HG02642 (cell line): ENCODE results near the gene DUS2.

Experiments used
- ATAC-seq: cut with Tn5 transposase; IDR thresholded peaks from one replicate; pipeline ENCODE4 v1.9.1; 2021; ENCODE audit warnings: mild to moderate bottlenecking; ENCODE audit not compliant: unreplicated experiment, poor library complexity

The DUS2 gene

DNA sequence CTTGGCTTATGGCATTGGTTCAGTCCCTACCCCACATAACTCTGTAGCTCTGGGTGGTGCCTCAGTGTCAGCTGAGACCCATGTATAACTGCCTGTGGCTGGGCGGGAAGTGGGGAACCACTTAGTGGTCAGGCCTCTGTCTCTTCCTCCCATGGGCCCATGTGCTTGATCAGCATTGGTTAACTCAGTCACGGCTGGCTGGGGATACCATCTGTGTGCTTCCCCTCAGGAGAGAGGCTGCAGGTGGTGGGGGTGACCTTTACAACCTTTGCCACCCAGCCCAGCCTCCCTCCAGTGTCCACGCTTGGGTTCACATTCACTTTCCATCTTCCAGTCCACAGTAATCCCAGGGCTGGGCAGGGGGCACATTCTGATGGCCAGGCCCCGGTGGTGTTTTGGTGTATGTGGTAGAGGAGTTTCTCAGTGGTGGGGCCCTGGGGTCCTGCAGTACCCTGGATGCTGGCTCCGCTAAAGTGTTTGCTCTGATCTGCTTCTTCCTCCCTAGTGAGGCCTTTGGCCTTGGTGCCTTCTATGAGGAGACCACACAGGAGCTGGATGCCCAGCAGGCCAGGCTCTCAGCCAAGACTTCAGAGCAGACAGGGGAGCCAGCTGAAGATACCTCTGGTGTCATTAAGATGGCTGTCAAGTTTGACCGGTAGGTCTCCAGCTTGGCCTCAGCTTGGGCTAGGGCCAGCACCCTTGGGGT, 51.9 kb downstream of the DUS2 start:
- ATAC-seq: peak; percentile 73

DNA sequence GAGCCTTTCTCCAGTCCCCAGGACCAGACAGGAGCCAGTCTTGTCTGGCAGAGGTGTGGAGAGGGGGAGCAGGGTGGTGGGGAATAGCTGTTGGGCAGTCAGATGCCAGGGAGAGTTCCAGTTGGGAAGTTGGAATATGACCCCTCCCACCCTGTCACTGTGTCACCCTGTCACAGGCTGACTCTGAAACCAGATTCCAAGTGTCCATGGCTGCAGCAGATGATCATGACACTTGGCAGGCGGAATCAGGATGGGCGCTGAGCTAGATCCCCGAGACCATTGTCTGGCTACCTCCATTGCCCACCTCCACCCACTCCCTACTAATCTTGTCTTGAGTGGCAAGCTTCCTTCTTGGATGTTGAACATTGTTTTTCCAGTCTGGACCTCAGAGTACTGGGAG, 52.9 kb downstream of the DUS2 start:
- ATAC-seq: no peak

DNA sequence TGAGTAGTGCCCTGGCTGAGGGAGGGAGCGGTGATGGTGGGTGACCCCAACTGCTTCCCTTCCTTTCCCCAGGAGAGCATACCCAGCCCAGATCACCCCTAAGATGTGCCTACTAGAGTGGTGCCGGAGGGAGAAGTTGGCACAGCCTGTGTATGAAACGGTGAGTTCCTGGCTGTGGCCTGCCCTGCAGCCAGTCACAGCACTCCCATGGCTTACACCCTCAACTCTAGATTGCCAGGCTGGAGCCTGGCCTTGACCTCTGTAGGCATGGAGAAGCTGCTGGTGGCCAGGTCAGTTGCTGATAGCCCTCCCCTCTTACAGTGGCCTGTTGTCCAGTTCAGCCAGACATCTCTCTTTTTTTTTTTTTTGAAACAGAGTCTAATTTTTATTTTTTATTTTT, 53.5 kb downstream of the DUS2 start:
- no peak for ATAC-seq

DNA sequence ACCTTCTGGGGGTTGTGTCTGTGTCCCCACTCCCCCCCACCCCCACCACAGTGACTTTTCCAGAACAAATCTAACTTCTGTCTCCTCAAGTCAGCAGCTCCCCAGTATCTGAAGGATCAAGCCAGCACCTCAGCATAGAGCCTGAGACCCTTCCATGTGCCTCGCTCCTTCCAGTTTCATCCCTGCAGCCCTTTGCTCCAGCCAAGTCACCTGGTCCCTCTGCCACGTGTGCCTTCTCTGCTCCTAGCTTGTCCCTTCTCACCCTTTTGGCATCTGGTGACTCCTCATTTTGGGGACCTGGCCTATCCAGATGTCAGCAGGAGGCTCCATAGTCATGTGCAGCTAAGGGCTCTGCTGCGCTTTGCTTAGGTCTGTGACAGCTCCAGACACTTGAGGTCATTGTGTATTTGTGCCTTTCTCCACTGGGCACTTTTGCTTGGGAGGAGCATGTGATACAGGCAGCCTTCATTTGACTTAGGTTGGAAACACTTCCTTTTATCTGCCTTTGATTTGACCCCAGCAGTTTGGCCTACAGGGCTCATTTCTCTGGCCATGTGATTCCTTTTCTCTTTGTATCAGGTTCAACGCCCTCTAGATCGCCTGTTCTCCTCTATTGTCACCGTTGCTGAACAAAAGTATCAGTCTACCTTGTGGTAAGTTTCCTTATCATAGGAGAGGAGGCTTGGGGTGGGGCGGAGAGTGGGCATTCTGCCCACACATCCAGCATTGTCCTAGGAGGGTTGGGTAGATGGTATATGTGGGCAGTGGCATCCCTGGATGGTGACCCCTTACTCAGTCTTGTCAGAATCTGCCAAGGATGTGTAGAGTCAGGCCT, 55.0 kb downstream of the DUS2 start:
- ATAC-seq: no peak

DNA sequence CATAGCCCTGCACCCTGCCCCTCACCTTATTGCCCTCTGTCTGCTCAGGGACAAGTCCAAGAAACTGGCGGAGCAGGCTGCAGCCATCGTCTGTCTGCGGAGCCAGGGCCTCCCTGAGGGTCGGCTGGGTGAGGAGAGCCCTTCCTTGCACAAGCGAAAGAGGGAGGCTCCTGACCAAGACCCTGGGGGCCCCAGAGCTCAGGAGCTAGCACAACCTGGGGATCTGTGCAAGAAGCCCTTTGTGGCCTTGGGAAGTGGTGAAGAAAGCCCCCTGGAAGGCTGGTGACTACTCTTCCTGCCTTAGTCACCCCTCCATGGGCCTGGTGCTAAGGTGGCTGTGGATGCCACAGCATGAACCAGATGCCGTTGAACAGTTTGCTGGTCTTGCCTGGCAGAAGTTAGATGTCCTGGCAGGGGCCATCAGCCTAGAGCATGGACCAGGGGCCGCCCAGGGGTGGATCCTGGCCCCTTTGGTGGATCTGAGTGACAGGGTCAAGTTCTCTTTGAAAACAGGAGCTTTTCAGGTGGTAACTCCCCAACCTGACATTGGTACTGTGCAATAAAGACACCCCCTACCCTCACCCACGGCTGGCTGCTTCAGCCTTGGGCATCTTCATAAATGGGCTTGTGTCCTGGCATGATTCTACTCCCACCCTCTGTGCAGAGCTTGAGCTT, 55.8 kb downstream of the DUS2 start:
- no peak for ATAC-seq

DNA sequence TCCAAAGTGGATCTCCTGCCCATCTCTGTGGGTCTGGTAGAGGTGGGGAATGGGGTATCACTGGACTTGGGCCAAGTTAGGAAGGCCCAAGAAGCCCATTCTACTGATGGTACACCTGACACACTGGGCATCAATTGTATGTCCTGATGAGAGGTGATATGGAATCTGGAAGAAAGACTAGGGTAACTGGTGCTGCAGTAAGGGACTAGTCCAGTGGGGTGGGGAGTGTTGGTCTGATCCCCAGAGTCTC, 56.2 kb downstream of the DUS2 start:
- ATAC-seq: no peak

DNA sequence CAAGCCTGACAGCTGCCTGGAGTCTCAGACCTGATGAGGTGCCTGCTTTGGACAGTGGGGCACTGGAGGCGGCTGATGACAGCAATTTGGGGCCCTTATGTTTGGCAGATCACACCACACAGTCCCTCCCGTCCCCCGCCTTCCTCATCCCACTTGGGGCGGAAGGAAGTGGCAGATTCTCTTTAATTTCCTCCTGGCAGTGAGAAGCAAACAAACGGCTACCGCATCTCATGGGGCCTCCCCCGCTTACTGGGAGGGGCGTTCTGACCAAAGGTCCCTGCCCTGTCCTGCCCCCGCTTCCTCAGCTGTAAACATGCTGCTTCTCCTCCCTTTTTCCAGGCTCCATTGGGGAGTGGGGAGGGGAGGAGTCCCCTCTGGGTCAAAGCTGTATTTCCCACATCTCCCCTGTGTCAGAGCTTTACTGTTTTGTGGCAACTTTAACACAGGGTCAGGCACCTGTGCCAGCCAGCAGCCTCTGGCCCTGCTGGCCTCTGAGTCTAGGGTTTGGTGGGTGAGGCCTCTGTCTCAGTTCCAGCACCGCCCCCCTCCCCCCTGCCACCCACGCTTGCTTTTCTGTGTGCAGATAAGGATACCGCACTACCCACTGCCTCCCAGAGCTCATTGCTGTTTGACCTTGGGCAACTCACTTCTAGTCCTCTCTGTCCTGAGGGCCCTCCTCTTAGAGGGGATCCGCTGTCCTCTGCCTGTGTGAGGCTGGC, 56.7 kb downstream of the DUS2 start:
- no peak for ATAC-seq

DNA sequence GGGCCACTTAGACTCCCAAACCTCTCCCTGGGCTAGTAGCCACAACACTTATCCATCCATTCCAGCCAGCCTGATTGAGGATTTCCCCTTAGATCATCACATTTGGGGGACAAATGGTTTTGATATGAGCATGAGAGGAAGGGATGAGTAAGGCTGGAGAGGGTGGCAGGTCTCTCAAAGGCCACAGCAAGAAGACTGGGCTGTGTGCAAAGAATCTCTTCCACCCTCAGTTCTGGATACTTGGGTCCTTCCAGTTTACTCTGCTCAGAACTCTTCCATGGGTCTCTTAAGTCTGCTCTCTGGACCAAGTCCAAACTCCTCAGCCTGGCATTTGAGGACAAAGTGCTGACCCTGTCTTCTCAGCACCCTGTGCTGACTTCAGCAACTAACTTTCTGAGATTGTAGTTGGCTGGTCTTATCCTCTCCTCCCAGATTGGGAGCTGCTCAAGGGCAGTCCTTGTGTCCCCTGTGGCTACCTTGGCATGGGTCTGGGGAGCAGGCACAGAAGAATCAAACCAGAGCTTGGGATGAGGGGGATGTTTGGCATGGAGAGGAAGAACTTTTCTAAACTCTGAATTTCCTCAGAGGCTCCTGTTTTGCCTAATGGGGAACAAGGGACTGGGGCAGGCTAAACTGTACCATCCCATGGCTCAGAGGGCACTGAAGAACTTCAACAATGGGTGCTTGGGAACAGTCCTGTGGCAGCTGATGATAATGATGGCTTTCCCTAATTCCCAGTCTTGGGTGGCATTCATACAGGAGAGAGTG, 59.0 kb downstream of the DUS2 start:
- no peak for ATAC-seq

DNA sequence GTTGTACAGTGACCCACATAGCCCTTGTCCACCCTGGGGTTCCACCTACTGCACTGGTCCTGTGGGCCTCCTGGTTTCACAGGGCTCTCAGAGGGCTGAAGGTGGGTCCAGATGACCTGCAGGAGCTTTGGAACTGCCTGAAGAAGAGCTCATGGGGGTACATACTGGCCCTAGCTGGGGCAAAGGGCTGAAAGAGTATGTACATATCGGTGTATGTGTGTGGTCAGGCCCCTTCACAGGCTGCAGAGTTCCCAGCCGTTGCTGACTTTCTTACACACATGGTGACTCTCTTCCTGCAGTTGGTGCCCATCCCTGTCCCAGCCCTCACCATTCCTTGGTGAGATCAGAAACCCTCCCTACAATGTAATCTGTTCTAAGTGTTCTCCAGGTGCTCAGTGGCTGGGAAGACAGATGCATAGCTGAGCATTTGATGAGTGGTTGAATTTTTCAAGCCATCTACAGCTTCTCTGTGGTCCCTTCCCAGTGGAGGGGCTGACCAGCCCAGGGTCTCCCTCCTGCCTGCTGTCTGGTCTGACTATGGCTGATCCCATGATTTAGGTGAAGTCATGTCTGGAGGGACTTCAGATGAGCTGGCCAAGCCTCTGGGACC, 59.6 kb downstream of the DUS2 start:
- ATAC-seq: no peak

DNA sequence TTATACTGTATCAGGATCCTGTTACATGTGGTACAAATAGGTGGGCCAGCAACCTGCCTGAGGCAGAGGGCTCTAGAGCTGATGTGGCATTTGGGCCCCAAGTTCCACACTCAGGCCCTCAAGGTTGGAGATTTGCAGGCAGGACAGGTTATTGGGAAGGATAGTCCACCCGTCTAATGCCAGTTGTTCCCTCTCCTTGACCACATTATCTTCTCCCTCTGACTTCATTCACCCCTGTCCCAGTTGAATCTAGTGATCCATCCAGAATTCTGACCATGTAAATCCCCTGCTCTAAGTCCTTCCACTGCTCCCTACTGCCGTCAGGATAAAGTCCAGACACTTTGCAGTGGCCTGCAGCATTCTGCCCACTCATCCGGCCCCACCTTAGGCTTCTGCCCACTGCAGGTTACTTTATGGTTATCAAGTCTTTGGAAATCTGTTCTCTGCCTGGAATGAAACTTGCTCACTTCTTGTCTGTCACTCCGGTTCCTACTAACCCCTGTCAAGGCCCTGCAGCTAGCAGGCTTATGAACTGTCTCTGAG, 60.2 kb downstream of the DUS2 start:
- no peak for ATAC-seq

DNA sequence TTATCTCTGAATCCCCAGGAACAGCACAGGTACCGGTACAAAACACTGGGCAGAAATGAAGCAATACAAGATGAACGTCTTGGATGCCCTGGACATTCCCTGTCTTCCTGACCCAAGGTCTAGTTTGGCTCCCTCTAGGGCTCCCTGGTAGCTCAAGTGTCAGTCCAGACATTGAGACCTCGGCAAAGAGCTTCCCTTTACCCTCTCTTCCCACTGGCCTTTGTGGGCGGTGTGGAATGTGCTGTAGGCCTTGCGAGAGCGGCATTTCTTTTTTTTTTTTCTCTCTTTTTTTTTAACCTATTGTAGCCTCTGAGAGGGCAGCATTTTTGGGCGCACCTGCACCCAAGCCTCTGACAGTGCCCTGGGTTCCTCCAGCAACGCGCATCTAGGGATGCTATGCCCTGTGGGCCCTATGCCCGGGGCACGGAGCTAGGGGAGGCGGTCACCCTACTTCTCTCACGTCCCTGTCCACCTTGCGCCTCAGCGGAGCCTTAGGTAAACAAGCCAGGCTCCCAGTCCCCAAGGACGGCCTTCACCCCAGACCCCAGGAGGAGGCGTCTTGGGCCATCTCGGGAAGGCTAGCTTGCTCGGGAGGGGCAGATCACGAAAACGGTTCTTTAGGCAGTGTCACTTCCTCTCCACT, 60.9 kb downstream of the DUS2 start:
- no peak for ATAC-seq

DNA sequence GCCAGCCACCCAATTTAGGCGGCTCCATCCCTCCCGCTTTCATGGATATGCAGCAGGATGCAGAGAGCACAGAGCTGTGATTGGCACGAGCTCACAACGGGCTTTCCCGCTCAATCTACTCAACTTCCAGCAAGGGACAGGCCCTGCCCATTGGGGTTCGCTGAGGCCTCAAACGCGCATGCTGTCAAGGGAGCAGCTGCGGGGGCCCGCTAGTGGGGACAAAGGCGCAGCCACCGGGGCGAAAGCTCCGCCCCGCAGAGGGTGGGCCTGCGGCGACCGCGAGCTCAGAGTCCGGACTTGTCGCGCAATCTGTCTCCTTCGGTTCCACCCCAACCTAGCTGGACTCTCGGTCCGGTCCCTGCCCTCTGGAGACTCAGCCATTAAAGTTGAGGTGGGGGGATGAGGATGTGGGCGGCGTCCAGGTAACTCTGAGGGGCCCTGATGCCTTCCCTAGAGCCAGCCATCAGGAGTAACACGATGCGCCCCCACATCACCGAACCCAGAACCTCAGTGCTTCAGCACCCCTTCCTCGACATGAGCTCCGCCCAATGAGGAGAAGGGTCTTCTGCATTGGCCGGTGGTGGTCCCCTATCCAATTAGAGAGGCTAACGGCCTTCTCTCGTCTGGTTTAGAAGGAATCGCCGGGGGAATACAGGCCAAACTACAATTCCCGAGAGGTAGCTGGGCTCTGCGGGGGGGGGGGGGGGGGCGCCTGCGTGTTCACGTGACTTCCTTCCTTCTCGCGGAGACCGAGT, 61.6 kb downstream of the DUS2 start:
- ATAC-seq: peak; percentile 62

DNA sequence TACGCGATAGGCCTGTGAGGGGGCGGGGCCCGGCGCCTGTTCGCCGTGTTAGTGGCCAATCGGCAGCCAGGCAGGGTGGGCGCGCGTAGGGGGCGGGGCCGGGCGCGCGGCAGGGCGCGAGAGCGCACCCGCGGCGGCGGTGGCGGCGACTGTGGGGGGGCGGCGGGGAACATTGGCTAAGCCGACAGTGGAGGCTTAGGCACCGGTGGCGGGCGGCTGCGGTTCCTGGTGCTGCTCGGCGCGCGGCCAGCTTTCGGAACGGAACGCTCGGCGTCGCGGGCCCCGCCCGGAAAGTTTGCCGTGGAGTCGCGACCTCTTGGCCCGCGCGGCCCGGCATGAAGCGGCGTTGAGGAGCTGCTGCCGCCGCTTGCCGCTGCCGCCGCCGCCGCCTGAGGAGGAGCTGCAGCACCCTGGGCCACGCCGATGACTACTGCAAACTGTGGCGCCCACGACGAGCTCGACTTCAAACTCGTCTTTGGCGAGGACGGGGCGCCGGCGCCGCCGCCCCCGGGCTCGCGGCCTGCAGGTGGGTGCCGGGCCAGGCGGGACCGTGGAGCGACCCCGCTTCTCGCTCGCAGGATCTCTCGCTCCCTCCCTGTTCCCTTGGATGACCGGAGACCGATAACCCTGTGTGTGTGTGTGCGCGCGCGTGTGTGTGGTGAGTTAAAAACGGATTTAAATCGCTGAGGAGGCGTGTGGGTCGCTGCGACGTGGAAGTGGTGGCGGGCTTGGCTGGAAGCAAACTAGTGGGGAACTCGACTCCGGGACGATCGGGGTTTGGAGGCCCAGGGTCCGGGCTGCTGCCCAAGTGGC, 62.4 kb downstream of the DUS2 start, which contains the start of gene NFATC3:
TSS of gene NFATC3 (plus strand) at position 112 of the 813 bp plus-strand sequence. CDS start at position 424, 312 bp downstream.
- peak; percentile 63 for ATAC-seq

DNA sequence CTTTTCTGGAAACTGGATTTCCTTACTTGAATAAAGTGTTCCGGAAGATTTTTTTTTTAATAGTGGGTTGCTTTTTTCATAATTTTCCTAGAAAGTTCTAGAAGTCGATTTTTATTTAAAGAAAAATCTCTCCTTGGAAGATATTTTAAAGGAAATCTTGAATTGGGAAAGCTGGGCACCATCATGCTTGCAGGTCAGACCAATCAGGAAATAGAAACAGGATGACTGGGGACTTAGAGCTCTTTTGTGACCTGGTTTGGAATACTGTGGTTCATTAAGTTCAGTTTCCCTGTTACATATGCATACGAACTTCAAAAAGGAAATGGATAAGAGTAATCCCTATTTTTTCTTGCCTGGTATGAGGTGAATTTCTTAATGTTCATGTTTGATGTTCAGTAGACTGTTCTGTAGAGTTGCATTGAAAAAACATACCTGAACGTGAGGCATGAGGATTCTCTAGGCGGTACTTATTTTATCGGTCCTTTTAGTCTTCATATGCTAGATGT, 63.3 kb downstream of the DUS2 start:
- ATAC-seq: no peak

DNA sequence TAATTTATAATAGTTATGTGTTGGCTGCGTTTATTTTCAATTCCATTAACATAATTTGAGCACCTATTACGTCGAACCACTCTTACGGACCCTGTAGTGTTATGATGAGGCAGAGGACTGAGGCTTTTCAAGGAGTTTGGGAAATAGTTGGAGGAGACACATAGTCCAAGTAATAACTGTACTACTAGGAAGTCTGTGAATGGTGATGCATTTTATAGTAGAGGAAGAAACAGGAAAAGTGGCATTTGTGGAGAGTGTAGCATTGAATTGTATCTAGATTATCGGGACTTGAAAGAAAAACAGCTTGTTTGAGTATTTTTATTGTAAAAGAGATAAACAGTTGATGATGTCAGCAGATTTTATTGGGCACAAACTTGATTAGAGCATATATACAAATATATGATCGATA, 63.8 kb downstream of the DUS2 start:
- ATAC-seq: no peak

DNA sequence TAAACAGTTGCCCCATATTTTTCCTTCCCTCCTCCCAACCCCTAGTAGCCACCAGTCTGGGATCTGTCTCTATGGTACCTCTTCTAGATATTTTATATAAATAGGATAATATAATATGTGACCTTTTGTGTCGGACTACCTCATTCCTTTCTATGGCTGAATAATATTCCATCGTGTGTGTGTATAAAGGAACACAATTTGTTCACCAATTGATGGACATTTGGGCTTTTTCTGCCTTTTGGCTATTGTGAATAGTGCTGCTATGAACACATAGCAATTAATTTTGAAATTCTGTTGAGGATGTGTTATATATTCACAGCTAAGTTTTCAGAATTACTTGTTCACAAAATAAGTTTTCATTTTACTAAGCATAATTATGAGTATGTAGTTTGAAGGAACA, 64.6 kb downstream of the DUS2 start:
- ATAC-seq: no peak
